GM18951 (cell line): ENCODE measurements around the gene BARHL1.
"Not testable (repeated sequence)": the region's sequence is repeated elsewhere in the genome, so short reads cannot be mapped to it uniquely, and the experiment has no call there.

Experiments used
- POLR2A ChIP-seq: IDR thresholded peaks from 4 replicates; pipeline ENCODE4 v1.6.1; 2011; ENCODE audit warnings: mild to moderate bottlenecking; ENCODE audit not compliant: insufficient read length, insufficient read depth; ENCODE audit errors: extremely low read depth
- in situ Hi-C: fragments of 300-500 bp; cut with MboI; formaldehyde crosslinking; loops from one replicate; pipeline ENCODE4 v1.12.0; 2022; ENCODE audit warnings: low sequenced_read_pairs, mixed read lengths, inconsistent platforms; ENCODE audit not compliant: unreplicated experiment

The BARHL1 gene

DNA sequence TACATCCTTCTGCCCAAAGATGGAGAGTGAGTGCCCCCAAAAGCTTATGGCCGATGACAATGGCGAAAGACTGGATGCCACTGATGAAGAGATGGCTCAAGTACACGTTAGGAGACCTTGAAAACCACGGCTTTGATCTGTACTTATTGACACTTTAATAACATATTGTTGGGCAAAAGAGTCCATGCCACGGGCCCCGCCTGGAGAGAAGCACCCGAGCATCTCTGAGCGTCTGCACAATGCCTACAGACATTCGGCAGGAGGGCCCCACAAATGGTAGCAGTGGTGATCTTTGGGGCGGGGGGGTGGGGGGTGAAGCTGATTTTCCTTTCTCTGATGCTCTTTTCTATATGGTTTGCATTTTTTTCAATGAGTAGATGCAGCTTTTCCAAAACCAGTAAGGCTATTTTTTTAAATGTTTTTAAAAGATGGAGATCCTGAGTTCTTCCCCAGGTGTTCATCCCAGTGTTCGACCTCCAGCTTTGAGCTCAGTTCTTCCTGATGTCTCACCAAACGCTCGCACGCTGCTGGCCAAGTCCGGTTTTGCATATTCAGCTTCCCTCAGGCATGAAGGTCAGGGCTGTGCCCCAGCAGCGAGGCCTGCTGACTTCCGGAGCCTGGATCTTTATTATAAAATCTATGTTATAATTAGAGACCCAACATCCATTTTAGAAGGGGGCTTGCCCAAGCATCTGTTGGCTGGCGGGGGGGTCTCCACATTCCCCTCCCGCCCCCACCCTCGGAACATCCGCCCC lies 34.3 kb upstream of the BARHL1 start:
- TF ChIP-seq POLR2A, result no peak
- in situ Hi-C loops, result no loop called here

- in situ Hi-C loops, result no loop called here
- TF ChIP-seq POLR2A, result no peak
Measured at GRCh38 chr9:132548751-132549640, 33.4 kb upstream of the BARHL1 start.

GRCh38 chr9:132551556-132551955 lies 30.9 kb upstream of the BARHL1 start:
- TF ChIP-seq POLR2A, result no peak
- in situ Hi-C loops, result no loop called here

DNA sequence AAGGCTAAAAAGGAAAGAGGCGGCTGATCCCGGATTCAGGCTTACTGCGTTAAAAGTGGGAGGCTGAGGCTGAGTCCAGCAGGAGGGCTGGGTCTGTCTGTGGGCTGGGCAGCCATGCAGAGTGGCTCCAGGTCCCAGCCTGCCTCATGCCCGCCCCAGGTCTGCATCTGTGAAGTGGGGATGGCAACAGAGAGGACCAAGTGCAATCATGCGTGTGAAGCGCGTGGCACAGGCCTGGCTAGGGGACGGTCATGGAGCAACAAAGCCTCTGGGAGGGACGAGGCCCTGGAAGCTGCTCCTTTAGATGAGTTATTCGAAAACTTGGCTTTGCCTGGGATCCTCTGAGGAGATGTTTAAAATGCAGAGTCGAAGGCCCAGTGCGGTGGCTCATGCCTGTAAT lies 30.4 kb upstream of the BARHL1 start:
- in situ Hi-C loops, result no loop called here
- TF ChIP-seq POLR2A, result no peak

- no peak for TF ChIP-seq POLR2A
- in situ Hi-C loops, result no loop called here
Measured at GRCh38 chr9:132554755-132555154, 27.7 kb upstream of the BARHL1 start.

GRCh38 chr9:132555528-132555927 lies 26.9 kb upstream of the BARHL1 start:
- in situ Hi-C loops, result no loop called here
- no peak for TF ChIP-seq POLR2A

DNA sequence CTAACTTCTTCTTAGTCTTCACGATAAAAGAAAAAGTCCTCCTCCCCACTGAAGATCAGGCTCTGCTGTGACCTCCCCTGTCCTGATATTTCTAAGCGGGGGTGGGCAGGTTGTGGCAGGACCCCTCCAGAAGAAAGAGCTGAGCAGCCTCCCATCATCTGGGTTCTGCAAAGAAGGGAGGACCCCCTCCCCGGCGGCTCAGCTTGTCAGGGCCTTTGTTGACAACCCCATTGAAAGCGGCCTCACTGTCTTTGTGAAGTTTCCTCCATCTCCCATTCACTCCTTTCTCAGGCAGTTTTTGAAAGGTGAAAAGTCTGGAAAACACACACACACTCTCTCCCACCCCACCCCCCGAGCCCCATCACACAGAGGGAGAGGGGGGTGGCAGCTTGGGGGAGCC lies 26.2 kb upstream of the BARHL1 start:
- no peak for TF ChIP-seq POLR2A
- in situ Hi-C loops, result no loop called here

DNA sequence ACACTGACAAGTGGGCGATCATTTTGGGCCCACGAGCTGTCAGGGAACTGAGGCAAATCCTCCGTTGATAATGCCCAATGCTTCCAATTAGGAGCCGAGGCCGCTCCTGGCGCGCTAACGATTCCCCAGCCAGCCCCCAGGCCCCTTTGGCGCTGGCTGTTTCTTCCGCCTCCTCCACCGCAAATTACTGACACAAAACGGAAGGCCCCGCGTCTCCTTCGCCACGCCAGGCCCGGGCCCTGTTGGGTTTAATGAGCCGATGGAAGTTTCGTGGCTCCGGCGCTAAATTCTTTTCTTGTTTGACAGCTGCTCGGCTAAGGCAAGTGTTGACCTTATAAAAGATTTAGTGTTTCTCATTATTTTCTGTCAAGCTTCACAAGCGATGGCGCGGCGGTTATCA lies 25.7 kb upstream of the BARHL1 start:
- in situ Hi-C loops, result no loop called here
- no peak for TF ChIP-seq POLR2A

GRCh38 chr9:132557159-132557558 lies 25.2 kb upstream of the BARHL1 start:
- no peak for TF ChIP-seq POLR2A
- in situ Hi-C loops, result no loop called here

DNA sequence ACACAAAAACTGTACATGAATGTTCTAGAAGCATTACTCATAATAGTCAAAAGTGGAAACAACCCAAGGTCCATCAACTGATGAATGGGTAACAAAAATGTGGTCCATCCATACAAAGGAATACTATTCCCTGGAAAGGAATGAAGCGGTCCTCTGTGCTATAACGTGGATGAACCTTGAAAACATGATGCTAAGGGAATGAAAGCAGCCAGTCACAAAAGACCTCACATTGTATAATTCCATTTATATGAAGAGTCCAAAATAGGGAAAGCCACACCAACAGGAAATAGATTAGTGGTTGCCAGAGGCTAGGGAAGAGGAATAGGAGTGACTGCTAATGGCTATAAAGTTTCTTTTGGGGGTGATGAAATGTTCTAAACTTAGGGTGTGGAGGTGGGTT lies 22.7 kb upstream of the BARHL1 start:
- in situ Hi-C loops, result no loop called here
- TF ChIP-seq POLR2A, result no peak

DNA sequence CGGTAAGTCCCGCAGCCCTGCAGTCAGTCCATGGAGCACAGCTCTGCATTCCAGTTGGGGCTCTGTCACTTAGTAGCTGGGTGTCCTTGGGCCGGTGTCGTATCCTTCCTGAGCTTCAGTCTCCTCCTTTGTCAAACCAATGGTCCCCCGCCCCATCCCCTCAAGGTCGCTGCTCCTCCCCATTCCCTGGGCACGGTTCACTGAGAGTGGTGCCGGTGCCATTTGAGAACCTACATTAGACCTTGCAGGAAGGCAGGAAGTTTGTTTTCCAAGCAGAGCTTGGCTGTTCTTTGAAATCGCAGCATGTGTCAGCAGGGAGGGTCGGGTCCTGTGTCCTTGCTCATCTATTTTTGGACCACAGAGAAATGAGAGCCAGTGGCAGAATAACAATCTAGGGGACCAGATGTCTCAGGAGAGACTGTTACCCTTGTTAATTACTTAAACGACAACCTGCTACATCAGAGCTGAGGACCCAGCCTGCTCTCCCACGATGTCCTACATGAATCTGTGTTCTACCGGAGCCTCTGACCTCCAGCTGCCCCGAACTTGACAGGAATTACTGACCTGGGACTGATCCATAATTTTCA lies 21.7 kb upstream of the BARHL1 start:
- in situ Hi-C loops, result no loop called here
- no peak for TF ChIP-seq POLR2A

DNA sequence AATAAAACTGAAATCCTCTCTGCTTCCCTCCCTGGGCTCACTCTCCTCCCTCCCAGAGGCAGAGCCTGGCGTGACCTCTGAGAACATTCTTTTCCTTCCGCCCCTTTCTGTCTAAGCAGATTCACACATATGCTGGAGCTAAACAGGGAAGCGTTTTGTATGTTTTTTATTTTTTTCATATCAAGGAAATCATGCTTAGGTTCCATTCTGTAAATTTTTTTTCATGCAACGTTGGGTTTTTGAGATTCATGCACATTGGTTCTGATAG lies 20.2 kb upstream of the BARHL1 start:
- in situ Hi-C loops, result no loop called here

GRCh38 chr9:132564526-132564925 lies 17.9 kb upstream of the BARHL1 start:
- in situ Hi-C loops, result no loop called here
- no peak for TF ChIP-seq POLR2A

More for the DNA sequence above, 20.2 kb upstream of the BARHL1 start:
- no peak for TF ChIP-seq POLR2A

GRCh38 chr9:132568787-132569186 lies 13.6 kb upstream of the BARHL1 start:
- in situ Hi-C loops, result not testable (repeated sequence)
